Stomach (tissue), 9 donors: ENCODE measurements around the gene DIRAS1. TPM values are rescaled to one million over a fixed set of nuclear protein-coding genes. Genes with fewer than 3 reads are reported as not detected.
A peak's percentile ranks its signal among the peaks of the same experiment; 100 is the strongest.

Experiments used
- DNase-seq, 2 donors: peaks; one replicate each; pipeline versions ENCODE4 v3.0.0 to v3.0.0-alpha.2; 2013 to 2019
- H3K27ac ChIP-seq, 5 donors: fragments of 200-600 bp in 4 of 5; sonication (generic) in 4 of 5; one replicate each; pipeline ENCODE4 v1.5.1; 2013 to 2019; ENCODE audit warnings: mild to moderate bottlenecking in 1 of 5, moderate library complexity in 1 of 5
- H3K27me3 ChIP-seq, 3 donors: fragments of 200-600 bp; sonication (generic); one replicate each; pipeline ENCODE4 v1.5.1; 2017 to 2019; ENCODE audit warnings: mixed run types in 1 of 3
- H3K36me3 ChIP-seq, 4 donors: fragments of 200-600 bp; sonication (generic); 1 replicate in 3 of 4; 2 replicates in 1 of 4; pipeline ENCODE4 v1.5.1; 2016 to 2019
- H3K4me1 ChIP-seq, 4 donors: fragments of 200-600 bp; sonication (generic); one replicate each; pipeline ENCODE4 v1.5.1; 2016 to 2019
- H3K4me3 ChIP-seq, 4 donors: fragments of 200-600 bp; sonication (generic) in 3 of 4; one replicate each; pipeline ENCODE4 v1.5.1; 2016 to 2019; ENCODE audit warnings: mild to moderate bottlenecking in 1 of 4
- H3K9me3 ChIP-seq, 4 donors: fragments of 200-600 bp; sonication (generic); one replicate each; pipeline ENCODE4 v1.5.1; 2016 to 2019
- CTCF ChIP-seq, 7 experiments: fragments of 450-650 bp in 4 of 7; fragments of 200-600 bp in 3 of 7; sonication (generic) in 3 of 7; IDR thresholded peaks; one replicate each; pipeline ENCODE4 v1.5.1; 2016 to 2019; ENCODE audit warnings: antibody characterized with exemption in 7 of 7, control low read depth in 2 of 7, mild to moderate bottlenecking in 1 of 7
- EP300 ChIP-seq: sonication (generic); formaldehyde crosslinking; IDR thresholded peaks from one replicate; pipeline ENCODE4 v1.6.1; 2017; ENCODE audit warnings: antibody characterized with exemption
- POLR2A ChIP-seq, 4 donors: fragments of 450-650 bp; IDR thresholded peaks; one replicate each; pipeline ENCODE4 v1.6.1; 2016; ENCODE audit warnings: antibody characterized with exemption in 4 of 4, control low read depth in 2 of 4, mild to moderate bottlenecking in 1 of 4, moderate library complexity in 1 of 4
- POLR2AphosphoS5 ChIP-seq, 3 donors: sonication (generic); formaldehyde crosslinking; IDR thresholded peaks; one replicate each; pipeline ENCODE4 v1.6.1; 2016; ENCODE audit warnings: antibody characterized with exemption in 3 of 3
- WGBS, 5 donors: extraction: QIAGEN DNeasy Blood & Tissue Kit in 3 of 5; methylation state at CpG; one replicate each; pipeline versions ENCODE4 v1.1.5 to v1.1.7; 2013 to 2018; 5-methylcytosine and 5-hydroxymethylcytosine counted together
- intact Hi-C: fragments of 100-400 bp; cut with DNase I; formaldehyde crosslinking; loops from one replicate; pipeline ENCODE4 v1.15.1; 2023; ENCODE audit warnings: low total_unique reads
- polyA plus RNA-seq, 3 donors: library from polyadenylated mRNA; stranded (reverse); fragments of 200-250 nt; gene quantifications; one replicate each; pipeline ENCODE4 v1.2.3, GENCODE V29; 2013
- total RNA-seq, 5 donors: library from RNA; depleted of rRNA; stranded (reverse); fragments of >200 nt; gene quantifications; one replicate each; pipeline versions ENCODE4 v1.1.0 to v1.2.3, GENCODE V29; 2014 to 2016
- donor health status: healthy with polysubstance abuse.
- donor health status: Bipolar disorder and iron deficiency.
- donor health status: healthy.

DIRAS1 gene
- total and polyA plus RNA-seq, 8 donors = 0.73 to 8.4 (median 2.1) TPM; not detected in 1

DNA sequence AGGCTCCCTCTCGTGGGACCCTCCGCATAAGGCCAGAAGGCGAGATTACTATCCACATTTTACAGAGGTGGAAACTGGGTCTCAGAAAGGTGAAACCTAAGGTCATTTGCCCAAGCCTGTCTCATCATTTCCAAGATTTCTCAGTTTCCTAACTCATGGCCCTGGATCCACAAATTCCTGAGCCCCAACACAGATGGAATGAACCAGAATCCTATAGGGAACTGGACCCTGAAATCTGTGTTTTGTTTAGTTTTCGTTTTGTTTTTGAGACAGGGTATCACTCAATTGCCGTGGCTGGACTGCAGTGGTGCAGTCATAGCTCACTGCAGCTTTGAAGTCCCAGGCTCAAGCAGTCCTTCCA, 18.1 kb downstream of the DIRAS1 start:
- WGBS, 5 donors = 77 to 85% (median 83%) methylated on average over 5 of the region's 5 CpGs
- Histone ChIP-seq H3K9me3 (no peaks in the 10 kb centered on the region), H3K4me3 (peak overlapping the region in 3 of 4 donors; percentile 69 to 83 (median 78)), H3K4me1 (peaks cover 10 to 28% (median 23%) of the 10 kb centered on the region in 4 donors), H3K27ac (peak overlapping the region in 3 of 5 donors; percentile 14 to 76 (median 47)), H3K36me3 (no peaks in the 10 kb centered on the region), H3K27me3 (no peaks in the 10 kb centered on the region)
- intact Hi-C loops = no loop called here
- TF ChIP-seq POLR2A (IDR thresholded peaks at IDR 0.05) (no peak), EP300 (no peak), CTCF (IDR thresholded peaks at IDR 0.05) (no peak), POLR2AphosphoS5 (IDR thresholded peaks at IDR 0.05) (no peak)
- DNase-seq = no peak

- Histone ChIP-seq H3K27me3 (no peaks in the 10 kb centered on the region), H3K4me3 (peak within 1 kb of the TSS; percentile 58 to 83 (median 74)), H3K9me3 (no peaks in the 10 kb centered on the region), H3K27ac (peak within 1 kb of the TSS; percentile 43 to 83 (median 76)), H3K36me3 (no peaks in the 10 kb centered on the region), H3K4me1 (peaks cover 10 to 28% (median 23%) of the 10 kb centered on the region in 4 donors)
- 1 to 3% (median 2%) methylated on average over 19 to 77 of the region's 77 CpGs for WGBS, 5 donors
- DNase-seq = peak; percentile 97 to 98
- TF ChIP-seq EP300 (no peak), POLR2A (IDR thresholded peaks at IDR 0.05) (no peak), POLR2AphosphoS5 (IDR thresholded peaks at IDR 0.05) (peak in 2 of 3 donors; percentile 17 to 69), CTCF (IDR thresholded peaks at IDR 0.05) (no peak)
- intact Hi-C loops = no loop called here
Observed at GRCh38 chr19:2702170-2703076, 18.7 kb downstream of the DIRAS1 start, which contains the start of gene GNG7. TSS of gene GNG7 (minus strand) at chr19:2702694. CDS start at chr19:2520688, 182,006 bp downstream.

DNA sequence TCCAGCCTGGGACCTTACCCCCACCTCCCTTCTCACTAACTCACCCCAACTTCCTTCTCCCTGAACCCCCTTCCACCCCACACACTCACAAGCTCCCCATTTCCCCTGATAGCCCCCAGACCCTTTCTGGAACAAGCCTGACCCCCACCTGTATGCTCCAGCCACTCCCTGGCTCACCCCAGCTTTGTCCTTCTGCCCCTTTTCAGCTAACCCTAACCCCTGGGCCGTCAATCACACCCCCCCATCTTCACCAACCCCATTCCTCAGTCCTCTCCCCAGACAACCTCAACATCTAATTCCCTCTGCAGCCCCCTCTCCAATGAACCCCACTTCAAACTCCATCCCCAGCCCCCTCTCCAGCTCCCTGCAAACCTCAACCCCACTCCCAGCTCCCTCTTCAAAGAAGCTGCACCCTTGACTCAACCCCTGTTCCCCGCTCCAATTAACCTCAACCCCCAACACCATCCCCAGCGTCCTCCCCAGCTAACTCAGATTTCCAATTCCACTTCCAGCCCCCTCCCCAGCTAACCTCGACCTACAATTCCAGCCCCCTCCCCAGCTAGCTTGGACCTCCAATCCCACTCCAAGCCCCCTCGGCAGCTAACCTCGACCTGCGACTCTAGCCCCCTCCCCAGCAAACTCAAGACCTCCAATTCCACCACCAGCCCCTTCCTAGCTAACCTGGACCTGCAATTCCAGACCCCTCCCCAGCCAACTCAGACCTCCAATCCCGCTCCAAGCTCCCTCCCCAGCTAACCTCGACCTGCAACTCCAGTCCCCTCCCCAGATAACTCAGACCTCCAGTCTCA, 19.6 kb downstream of the DIRAS1 start:
- peak overlapping the region; percentile 58 to 83 (median 74) for H3K4me3 ChIP-seq
- DNase-seq = no peak
- no peaks in the 10 kb centered on the region for H3K36me3 ChIP-seq
- no peak for TF ChIP-seq EP300
- TF ChIP-seq POLR2AphosphoS5 (IDR thresholded peaks at IDR 0.05) = no peak
- TF ChIP-seq CTCF (IDR thresholded peaks at IDR 0.05) = no peak
- no peak for TF ChIP-seq POLR2A (IDR thresholded peaks at IDR 0.05)
- 6 to 8% (median 7%) methylated on average over 9 of the region's 9 CpGs for WGBS, 5 donors
- H3K27me3 ChIP-seq = no peaks in the 10 kb centered on the region
- no peaks in the 10 kb centered on the region for H3K9me3 ChIP-seq
- intact Hi-C loops = no loop called here
- H3K4me1 ChIP-seq = peaks cover 10 to 28% (median 23%) of the 10 kb centered on the region in 4 donors
- H3K27ac ChIP-seq = peak overlapping the region in 3 of 5 donors; percentile 64 to 79 (median 76)
